Measurements from ENCODE around the gene ATP9A. TPM values are rescaled to one million over a fixed set of nuclear protein-coding genes. Genes with fewer than 3 reads are reported as not detected.

Gene ATP9A
- total RNA-seq, 1 donor from 2014 or later = 22.1 TPM

- intact Hi-C loops (cut with micrococcal nuclease) = no loop called here
- no peaks in the 10 kb centered on the region for H3K36me3 Mint-ChIP-seq (ENCODE audit: low read depth)
- H3K27ac Mint-ChIP-seq = no peak overlapping the region
- H3K4me1 Mint-ChIP-seq (ENCODE audit: low read depth) = peaks cover 5% of the 10 kb centered on the region
- H3K4me3 Mint-ChIP-seq (ENCODE audit: low read depth) = no peak overlapping the region
- H3K27me3 Mint-ChIP-seq (ENCODE audit: low read depth) = peaks cover 8% of the 10 kb centered on the region
- no peaks in the 10 kb centered on the region for H3K9me3 Mint-ChIP-seq
- no peak for DNase-seq (ENCODE audit: low spot score)
Observed at GRCh38 chr20:51583499-51583898, 184.7 kb downstream of the ATP9A start.

DNA sequence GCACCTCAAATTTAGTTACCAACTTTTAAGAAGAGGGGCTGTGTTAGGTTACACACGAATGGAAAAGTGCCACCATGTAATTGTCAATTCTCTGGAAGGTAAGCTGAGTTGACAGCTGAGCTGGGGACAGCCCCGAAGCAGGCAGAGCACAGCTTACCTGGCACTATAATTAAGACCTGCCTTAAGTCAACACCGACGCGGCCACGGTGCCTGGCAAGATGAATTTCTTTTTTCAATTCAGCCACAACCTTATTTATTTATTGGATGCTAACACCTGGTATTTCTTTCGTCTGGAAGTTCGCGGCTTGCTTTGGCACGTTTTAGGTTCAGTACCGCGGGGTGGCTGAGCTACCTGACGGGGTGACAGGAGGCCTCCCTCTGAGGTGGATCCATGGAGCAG lies 185.1 kb downstream of the ATP9A start:
- peaks cover 8% of the 10 kb centered on the region for H3K27me3 Mint-ChIP-seq (ENCODE audit: low read depth)
- DNase-seq (ENCODE audit: low spot score) = no peak
- H3K9me3 Mint-ChIP-seq = no peaks in the 10 kb centered on the region
- peaks cover 5% of the 10 kb centered on the region for H3K4me1 Mint-ChIP-seq (ENCODE audit: low read depth)
- intact Hi-C loops (cut with micrococcal nuclease) = no loop called here
- H3K36me3 Mint-ChIP-seq (ENCODE audit: low read depth) = no peaks in the 10 kb centered on the region
- H3K27ac Mint-ChIP-seq = no peak overlapping the region
- H3K4me3 Mint-ChIP-seq (ENCODE audit: low read depth) = no peak overlapping the region

DNA sequence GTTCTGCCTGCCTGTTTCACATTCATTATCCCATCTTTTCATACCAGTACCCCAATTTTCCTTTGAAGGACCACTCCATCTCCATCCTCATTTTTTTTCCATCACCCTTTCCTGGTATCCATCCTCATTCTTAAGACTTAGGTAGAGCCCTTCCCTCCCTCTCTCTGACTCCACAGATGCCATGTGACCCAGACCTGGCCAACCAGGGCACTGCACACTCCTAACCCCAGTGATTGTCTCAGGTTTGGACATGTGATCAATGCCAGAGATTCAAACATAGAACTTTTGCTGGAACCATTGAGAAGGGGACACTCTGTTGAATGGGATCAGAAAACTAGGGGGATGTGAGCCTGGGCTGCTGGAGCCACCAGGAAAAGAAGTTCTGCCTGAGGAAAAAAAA lies 186.6 kb downstream of the ATP9A start:
- Mint-ChIP-seq H3K4me3 (ENCODE audit: low read depth) (no peak overlapping the region), H3K36me3 (ENCODE audit: low read depth) (no peaks in the 10 kb centered on the region), H3K27me3 (ENCODE audit: low read depth) (peaks cover 10% of the 10 kb centered on the region), H3K9me3 (no peaks in the 10 kb centered on the region), H3K4me1 (ENCODE audit: low read depth) (peaks cover 5% of the 10 kb centered on the region), H3K27ac (no peak overlapping the region)
- intact Hi-C loops (cut with micrococcal nuclease) = no loop called here
- DNase-seq (ENCODE audit: low spot score) = no peak

- Mint-ChIP-seq H3K9me3 (peaks cover 12% of the 10 kb centered on the region), H3K4me3 (ENCODE audit: low read depth) (no peak overlapping the region), H3K4me1 (ENCODE audit: low read depth) (no peaks in the 10 kb centered on the region), H3K27me3 (ENCODE audit: low read depth) (peaks cover 10% of the 10 kb centered on the region), H3K36me3 (ENCODE audit: low read depth) (no peaks in the 10 kb centered on the region), H3K27ac (no peak overlapping the region)
- no peak for DNase-seq (ENCODE audit: low spot score)
- intact Hi-C loops (cut with micrococcal nuclease) = no loop called here
Observed at GRCh38 chr20:51579137-51579536, 189.1 kb downstream of the ATP9A start.

DNA sequence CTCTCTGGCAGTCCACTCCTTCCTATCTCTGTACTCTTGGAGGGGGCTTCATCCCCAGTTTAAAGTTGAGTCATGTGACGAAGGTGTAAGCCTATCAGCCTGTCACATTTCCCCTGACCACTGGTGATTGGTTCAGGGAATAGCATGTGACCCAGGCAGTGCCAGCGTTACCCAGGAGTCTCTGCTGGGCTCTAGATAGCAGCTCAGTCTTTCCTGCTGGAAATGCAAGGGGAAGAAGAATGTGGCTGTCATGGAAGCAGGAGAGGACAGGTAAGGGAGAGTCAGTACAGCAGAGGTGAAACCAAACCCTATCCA lies 190.1 kb downstream of the ATP9A start:
- Mint-ChIP-seq H3K4me1 (ENCODE audit: low read depth) (no peaks in the 10 kb centered on the region), H3K4me3 (ENCODE audit: low read depth) (no peak overlapping the region), H3K36me3 (ENCODE audit: low read depth) (no peaks in the 10 kb centered on the region), H3K27ac (no peak overlapping the region), H3K27me3 (ENCODE audit: low read depth) (peaks cover 10% of the 10 kb centered on the region), H3K9me3 (peaks cover 14% of the 10 kb centered on the region)
- intact Hi-C loops (cut with micrococcal nuclease) = no loop called here
- no peak for DNase-seq (ENCODE audit: low spot score)

- no peaks in the 10 kb centered on the region for H3K4me1 Mint-ChIP-seq (ENCODE audit: low read depth)
- H3K27me3 Mint-ChIP-seq (ENCODE audit: low read depth) = peaks cover 10% of the 10 kb centered on the region
- intact Hi-C loops (cut with micrococcal nuclease) = no loop called here
Observed at GRCh38 chr20:51577432-51578144, 190.6 kb downstream of the ATP9A start.

GRCh38 chr20:51575486-51575885 lies 192.7 kb downstream of the ATP9A start:
- Mint-ChIP-seq H3K27me3 (ENCODE audit: low read depth) (peaks cover 6% of the 10 kb centered on the region), H3K4me1 (ENCODE audit: low read depth) (no peaks in the 10 kb centered on the region), H3K4me3 (ENCODE audit: low read depth) (no peak overlapping the region), H3K27ac (no peak overlapping the region), H3K36me3 (ENCODE audit: low read depth) (no peaks in the 10 kb centered on the region), H3K9me3 (peaks cover 14% of the 10 kb centered on the region)
- no peak for DNase-seq (ENCODE audit: low spot score)
- intact Hi-C loops (cut with micrococcal nuclease) = no loop called here

More at GRCh38 chr20:51577432-51578144, 190.6 kb downstream of the ATP9A start:
- DNase-seq (ENCODE audit: low spot score) = no peak
- no peaks in the 10 kb centered on the region for H3K36me3 Mint-ChIP-seq (ENCODE audit: low read depth)
- H3K27ac Mint-ChIP-seq = no peak overlapping the region
- H3K4me3 Mint-ChIP-seq (ENCODE audit: low read depth) = no peak overlapping the region
- H3K9me3 Mint-ChIP-seq = peaks cover 14% of the 10 kb centered on the region

DNA sequence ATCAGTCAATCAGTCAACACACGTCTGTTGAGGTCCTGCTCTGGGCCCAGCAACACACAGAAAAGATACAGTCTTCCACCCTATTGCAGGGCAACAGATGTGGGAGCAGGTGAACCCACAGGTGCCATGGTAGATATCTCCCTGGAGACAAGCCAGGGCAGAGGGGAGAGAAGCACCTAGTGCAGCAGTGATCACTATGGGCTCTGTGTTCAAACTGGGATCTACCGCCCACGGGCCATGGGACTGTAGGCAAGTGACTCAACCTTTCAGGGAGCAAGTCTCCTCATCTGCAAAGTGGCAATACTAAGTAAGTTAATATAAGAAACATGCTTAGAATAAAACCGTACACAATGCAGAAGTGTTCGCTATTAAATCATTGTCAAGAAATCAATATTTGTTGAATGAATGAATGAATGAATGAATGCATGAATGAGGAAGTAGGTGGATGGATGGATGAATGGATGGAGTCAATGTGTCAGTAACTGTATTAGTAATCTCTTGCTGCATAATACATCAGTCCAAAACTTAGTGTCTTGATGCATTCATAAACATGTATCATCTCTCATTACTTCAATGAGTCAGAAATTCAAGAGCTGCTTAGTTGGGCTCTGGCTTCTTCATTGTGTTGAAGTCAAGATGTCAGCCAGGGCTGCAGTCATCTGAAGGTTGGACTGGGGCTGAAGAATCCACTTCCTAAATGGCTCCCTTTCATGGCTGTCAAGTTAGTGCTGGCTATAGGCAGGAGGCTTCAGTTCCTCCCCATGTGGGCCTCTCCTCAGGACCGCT lies 193.7 kb downstream of the ATP9A start:
- H3K27ac Mint-ChIP-seq = no peak overlapping the region
- peaks cover 14% of the 10 kb centered on the region for H3K9me3 Mint-ChIP-seq
- H3K27me3 Mint-ChIP-seq (ENCODE audit: low read depth) = peaks cover 7% of the 10 kb centered on the region
- no peak for DNase-seq (ENCODE audit: low spot score)
- no peaks in the 10 kb centered on the region for H3K36me3 Mint-ChIP-seq (ENCODE audit: low read depth)
- intact Hi-C loops (cut with micrococcal nuclease) = no loop called here
- H3K4me1 Mint-ChIP-seq (ENCODE audit: low read depth) = no peaks in the 10 kb centered on the region
- no peak overlapping the region for H3K4me3 Mint-ChIP-seq (ENCODE audit: low read depth)

DNA sequence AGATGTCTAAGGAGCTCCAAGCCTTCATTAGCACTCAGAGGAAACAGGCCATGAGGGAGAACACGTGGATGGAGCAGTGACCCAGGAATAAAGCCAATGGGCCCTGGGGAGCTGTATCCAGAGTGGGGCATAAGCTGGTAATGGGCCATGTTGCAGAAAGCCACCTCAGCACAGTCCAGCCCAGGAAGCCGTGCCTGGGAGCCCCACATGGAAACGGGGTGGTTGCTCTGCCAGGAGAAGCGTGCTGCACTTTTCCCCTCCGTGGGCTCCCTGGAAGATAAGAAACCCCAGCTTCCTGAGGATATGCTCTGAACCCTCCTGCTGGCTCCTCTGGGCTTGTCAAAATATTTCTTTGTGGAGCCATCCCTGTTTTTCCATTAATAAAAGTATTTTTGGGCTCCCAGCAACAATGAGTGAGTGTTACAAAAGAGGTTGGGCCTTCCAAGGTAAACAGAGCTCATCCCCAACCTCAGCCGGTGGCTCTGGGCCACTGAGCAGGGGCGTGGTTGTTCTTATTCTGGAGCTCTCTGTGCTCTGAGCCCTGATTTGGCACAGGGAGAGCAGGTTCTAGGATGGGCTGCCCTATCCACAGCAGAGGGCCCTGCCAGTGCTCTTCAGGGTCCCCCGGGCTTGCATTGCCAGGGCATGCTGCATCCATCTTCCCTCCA lies 194.5 kb downstream of the ATP9A start:
- Mint-ChIP-seq H3K4me1 (ENCODE audit: low read depth) (no peaks in the 10 kb centered on the region), H3K4me3 (ENCODE audit: low read depth) (no peak overlapping the region), H3K27ac (no peak overlapping the region), H3K36me3 (ENCODE audit: low read depth) (no peaks in the 10 kb centered on the region), H3K9me3 (peaks cover 15% of the 10 kb centered on the region), H3K27me3 (ENCODE audit: low read depth) (peaks cover 11% of the 10 kb centered on the region)
- intact Hi-C loops (cut with micrococcal nuclease) = no loop called here
- DNase-seq (ENCODE audit: low spot score) = no peak

GRCh38 chr20:51571460-51571794 lies 196.8 kb downstream of the ATP9A start:
- H3K9me3 Mint-ChIP-seq = peaks cover 21% of the 10 kb centered on the region
- H3K36me3 Mint-ChIP-seq (ENCODE audit: low read depth) = no peaks in the 10 kb centered on the region
- no peak for DNase-seq (ENCODE audit: low spot score)
- no peak overlapping the region for H3K4me3 Mint-ChIP-seq (ENCODE audit: low read depth)
- H3K4me1 Mint-ChIP-seq (ENCODE audit: low read depth) = no peaks in the 10 kb centered on the region
- intact Hi-C loops (cut with micrococcal nuclease) = no loop called here
- peaks cover 16% of the 10 kb centered on the region for H3K27me3 Mint-ChIP-seq (ENCODE audit: low read depth)
- H3K27ac Mint-ChIP-seq = no peak overlapping the region

- H3K4me1 Mint-ChIP-seq (ENCODE audit: low read depth) = no peaks in the 10 kb centered on the region
- intact Hi-C loops (cut with micrococcal nuclease) = no loop called here
- peaks cover 19% of the 10 kb centered on the region for H3K27me3 Mint-ChIP-seq (ENCODE audit: low read depth)
- no peak overlapping the region for H3K4me3 Mint-ChIP-seq (ENCODE audit: low read depth)
- H3K36me3 Mint-ChIP-seq (ENCODE audit: low read depth) = no peaks in the 10 kb centered on the region
- H3K9me3 Mint-ChIP-seq = peaks cover 21% of the 10 kb centered on the region
- no peak for DNase-seq (ENCODE audit: low spot score)
- H3K27ac Mint-ChIP-seq = no peak overlapping the region
Observed at GRCh38 chr20:51570739-51571459, 197.3 kb downstream of the ATP9A start.

DNA sequence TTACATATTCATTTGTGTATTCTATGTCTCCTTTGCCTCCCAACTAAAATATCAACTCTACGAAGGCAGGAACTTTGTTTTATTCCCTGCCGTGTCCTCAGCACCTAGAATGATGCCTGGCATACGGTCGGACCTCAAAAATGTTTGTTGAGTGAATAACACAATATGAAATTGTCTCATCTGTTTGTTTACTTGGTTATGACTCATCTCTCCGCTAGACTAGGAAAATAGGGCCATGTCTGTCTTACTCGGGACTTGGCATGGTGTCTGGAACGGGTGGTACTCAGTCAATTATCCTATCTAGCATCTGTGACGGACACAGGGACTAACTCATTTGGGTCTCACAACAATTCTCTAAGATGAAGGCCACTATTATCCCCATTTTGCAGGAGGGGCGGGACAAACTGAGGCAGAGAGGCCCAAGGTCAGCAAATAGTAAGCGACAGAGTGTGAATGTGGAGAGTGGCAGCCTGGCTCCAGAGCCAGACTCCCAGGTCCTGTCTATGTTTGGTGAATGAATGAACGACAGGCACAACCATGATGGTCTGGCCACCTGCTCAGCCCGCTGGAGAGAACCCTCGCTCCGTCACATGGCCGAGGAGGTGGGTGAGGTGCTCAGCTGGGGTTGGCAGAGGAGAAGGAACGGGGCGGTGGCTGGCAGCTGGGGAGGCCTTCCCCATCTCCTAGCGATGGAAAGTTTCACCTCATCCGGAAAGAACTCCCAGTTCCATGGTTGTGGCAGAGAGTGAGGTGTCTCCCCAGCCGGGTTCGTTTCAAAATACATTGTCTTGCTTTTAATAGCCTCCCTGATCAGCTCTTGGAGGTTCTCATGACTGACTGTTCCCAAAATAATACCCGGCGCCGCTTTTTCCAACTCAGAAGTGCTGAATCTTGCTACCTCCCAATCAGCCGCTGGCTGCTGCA lies 198.1 kb downstream of the ATP9A start:
- Mint-ChIP-seq H3K4me3 (ENCODE audit: low read depth) (no peak overlapping the region), H3K4me1 (ENCODE audit: low read depth) (no peaks in the 10 kb centered on the region), H3K9me3 (peaks cover 18% of the 10 kb centered on the region), H3K27me3 (ENCODE audit: low read depth) (peaks cover 25% of the 10 kb centered on the region), H3K27ac (no peak overlapping the region), H3K36me3 (ENCODE audit: low read depth) (no peaks in the 10 kb centered on the region)
- intact Hi-C loops (cut with micrococcal nuclease) = no loop called here
- DNase-seq (ENCODE audit: low spot score) = no peak
